Measurements from ENCODE around the gene INPP5E. TPM values are rescaled to one million over a fixed set of nuclear protein-coding genes. Genes with fewer than 3 reads are reported as not detected.

Gene INPP5E
- total and polyA plus RNA-seq, 10 donors = 7.8 to 25.3 (median 17.3) TPM

DNA sequence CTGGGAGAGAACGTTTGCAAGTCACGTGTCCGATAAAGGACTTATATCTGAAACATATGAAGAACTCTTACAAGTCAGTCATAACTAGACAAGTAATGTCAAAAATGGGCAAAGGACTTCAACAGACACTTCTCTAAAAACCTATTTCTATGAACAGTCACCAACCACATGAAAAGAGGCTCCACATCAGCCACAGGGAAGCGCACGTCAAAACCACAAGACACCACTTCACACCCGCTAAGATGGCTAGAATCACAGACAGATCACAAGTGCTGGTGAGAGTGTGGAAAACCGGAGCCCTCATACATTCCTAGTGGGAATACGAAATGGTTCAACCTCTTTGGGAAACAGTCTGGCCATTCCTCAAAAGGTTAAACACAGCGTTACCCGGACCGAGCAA is 54.6 kb downstream of the INPP5E start:
- Histone ChIP-seq H3K4me3 (no peak overlapping the region), H3K9me3 (no peaks in the 10 kb centered on the region), H3K27ac (no peak overlapping the region), H3K4me1 (no peaks in the 10 kb centered on the region), H3K36me3 (peaks cover 0 to 100% (median 82%) of the 10 kb centered on the region in 6 donors), H3K27me3 (replicated peaks in 1 of 7) (no peaks in the 10 kb centered on the region)
- intact Hi-C loops (cut with DNase I; ENCODE audit: low total_unique reads) = no loop called here
- 71 to 84% (median 72%) methylated on average over 11 of the region's 11 CpGs for WGBS, 5 donors
- TF ChIP-seq, protein P1, sequence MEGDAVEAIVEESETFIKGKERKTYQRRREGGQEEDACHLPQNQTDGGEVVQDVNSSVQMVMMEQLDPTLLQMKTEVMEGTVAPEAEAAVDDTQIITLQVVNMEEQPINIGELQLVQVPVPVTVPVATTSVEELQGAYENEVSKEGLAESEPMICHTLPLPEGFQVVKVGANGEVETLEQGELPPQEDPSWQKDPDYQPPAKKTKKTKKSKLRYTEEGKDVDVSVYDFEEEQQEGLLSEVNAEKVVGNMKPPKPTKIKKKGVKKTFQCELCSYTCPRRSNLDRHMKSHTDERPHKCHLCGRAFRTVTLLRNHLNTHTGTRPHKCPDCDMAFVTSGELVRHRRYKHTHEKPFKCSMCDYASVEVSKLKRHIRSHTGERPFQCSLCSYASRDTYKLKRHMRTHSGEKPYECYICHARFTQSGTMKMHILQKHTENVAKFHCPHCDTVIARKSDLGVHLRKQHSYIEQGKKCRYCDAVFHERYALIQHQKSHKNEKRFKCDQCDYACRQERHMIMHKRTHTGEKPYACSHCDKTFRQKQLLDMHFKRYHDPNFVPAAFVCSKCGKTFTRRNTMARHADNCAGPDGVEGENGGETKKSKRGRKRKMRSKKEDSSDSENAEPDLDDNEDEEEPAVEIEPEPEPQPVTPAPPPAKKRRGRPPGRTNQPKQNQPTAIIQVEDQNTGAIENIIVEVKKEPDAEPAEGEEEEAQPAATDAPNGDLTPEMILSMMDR (IDR thresholded peaks at IDR 0.05 in 8 of 11, conservative IDR thresholded peaks at IDR 0.05 in 3 of 11) = no peak
- no peak for TF ChIP-seq POLR2A (IDR thresholded peaks at IDR 0.05)
- TF ChIP-seq POLR2AphosphoS5 (IDR thresholded peaks at IDR 0.05) = no peak
- no peak for DNase-seq

DNA sequence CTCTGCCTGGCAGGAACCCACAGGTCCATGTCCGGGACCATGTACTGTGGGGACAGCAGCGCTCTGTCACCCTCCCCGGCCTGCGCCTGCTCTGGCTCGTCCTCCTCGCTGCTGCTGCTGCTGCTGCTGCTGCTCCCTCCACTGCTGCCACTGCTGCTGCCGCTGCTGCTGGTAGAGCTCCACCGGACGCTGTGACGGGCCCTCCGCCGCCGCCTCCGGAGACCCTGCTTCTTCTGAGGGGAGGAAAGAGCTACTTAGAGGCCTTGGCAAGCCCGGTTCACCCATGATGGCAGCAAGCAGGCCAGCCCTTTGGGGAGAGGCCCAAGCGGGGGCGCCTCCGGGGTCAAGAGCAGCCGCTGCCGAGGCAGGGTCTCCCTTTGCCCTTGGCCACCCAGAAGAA is 56.2 kb downstream of the INPP5E start:
- Histone ChIP-seq H3K4me3 (no peak overlapping the region), H3K4me1 (no peaks in the 10 kb centered on the region), H3K36me3 (peaks cover 0 to 100% (median 82%) of the 10 kb centered on the region in 6 donors), H3K27ac (no peak overlapping the region), H3K9me3 (no peaks in the 10 kb centered on the region), H3K27me3 (replicated peaks in 1 of 7) (no peaks in the 10 kb centered on the region)
- TF ChIP-seq POLR2AphosphoS5 (IDR thresholded peaks at IDR 0.05) (no peak), POLR2A (IDR thresholded peaks at IDR 0.05) (no peak)
- TF ChIP-seq, protein P1 (IDR thresholded peaks at IDR 0.05 in 8 of 11, conservative IDR thresholded peaks at IDR 0.05 in 3 of 11) = no peak
- no peak for DNase-seq
- WGBS, 5 donors = 95 to 97% (median 96%) methylated on average over 15 to 20 of the region's 20 CpGs
- intact Hi-C loops (cut with DNase I; ENCODE audit: low total_unique reads) = no loop called here

DNA sequence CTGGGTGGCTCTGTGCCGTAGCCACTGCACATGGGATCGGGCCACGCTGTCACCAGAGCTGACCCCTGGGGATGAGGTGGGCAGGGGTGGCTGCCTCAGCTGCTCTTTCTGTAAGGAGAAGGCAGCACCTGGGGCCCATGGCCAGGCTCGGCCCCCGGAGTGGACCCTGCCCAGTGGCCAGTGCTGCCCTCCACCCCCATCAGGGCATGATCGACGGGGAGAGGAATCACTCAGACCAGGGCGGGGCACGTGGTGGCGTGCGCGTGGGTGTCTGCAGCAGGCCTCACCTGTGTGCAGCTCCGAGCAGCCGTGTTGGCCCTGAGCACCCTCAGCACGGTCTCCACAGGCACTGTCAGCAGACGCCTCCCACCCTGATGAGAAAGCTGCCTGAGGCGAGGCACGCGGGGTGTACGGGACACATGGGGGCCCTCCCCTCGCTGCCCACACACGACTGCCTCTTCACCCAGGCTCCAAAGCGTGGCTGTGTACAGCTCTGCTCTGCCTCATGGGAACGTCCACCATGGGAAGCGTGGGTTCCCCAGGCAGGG is 57.6 kb downstream of the INPP5E start:
- DNase-seq = no peak
- Histone ChIP-seq H3K36me3 (peaks cover 0 to 95% (median 72%) of the 10 kb centered on the region in 6 donors), H3K4me3 (no peak overlapping the region), H3K27me3 (replicated peaks in 1 of 7) (no peaks in the 10 kb centered on the region), H3K4me1 (peaks cover 0 to 5% (median 2%) of the 10 kb centered on the region in 6 donors), H3K27ac (no peak overlapping the region), H3K9me3 (no peaks in the 10 kb centered on the region)
- 90 to 95% (median 93%) methylated on average over 4 to 25 of the region's 25 CpGs for WGBS, 5 donors
- intact Hi-C loops (cut with DNase I; ENCODE audit: low total_unique reads) = no loop called here
- TF ChIP-seq POLR2AphosphoS5 (IDR thresholded peaks at IDR 0.05) = no peak
- no peak for TF ChIP-seq POLR2A (IDR thresholded peaks at IDR 0.05)
- TF ChIP-seq, protein P1 (IDR thresholded peaks at IDR 0.05 in 8 of 11, conservative IDR thresholded peaks at IDR 0.05 in 3 of 11) = no peak

DNA sequence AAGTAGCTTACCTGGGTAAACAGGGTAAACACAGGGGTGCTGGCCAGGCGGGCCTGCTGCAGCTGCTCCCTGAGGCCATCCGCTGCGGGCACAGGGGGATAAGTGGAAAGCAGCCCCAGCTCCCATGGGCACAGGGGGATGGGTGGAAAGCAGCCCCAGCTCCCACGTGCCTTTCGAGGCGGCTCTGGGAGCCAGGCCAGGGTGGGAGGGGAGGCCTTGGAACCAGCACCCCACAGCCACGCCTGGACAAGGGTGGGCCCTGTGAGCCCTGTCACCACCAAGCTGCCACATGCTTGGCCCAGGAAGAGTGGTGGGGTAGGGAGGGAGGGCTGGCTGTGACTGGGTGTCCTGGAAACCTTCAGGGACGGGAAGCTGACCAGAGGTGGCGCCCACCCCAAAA is 58.3 kb downstream of the INPP5E start:
- intact Hi-C loops (cut with DNase I; ENCODE audit: low total_unique reads) = no loop called here
- peaks cover 0 to 87% (median 68%) of the 10 kb centered on the region in 6 donors for H3K36me3 ChIP-seq
- no peak overlapping the region for H3K4me3 ChIP-seq
- TF ChIP-seq, protein P1 (IDR thresholded peaks at IDR 0.05 in 8 of 11, conservative IDR thresholded peaks at IDR 0.05 in 3 of 11) = no peak
- TF ChIP-seq POLR2A (IDR thresholded peaks at IDR 0.05) (no peak), POLR2AphosphoS5 (IDR thresholded peaks at IDR 0.05) (no peak)
- DNase-seq = no peak
- H3K4me1 ChIP-seq = peaks cover 0 to 13% (median 5%) of the 10 kb centered on the region in 6 donors
- H3K27me3 ChIP-seq (replicated peaks in 1 of 7) = no peaks in the 10 kb centered on the region
- H3K27ac ChIP-seq = no peak overlapping the region
- WGBS, 5 donors = 87 to 98% (median 91%) methylated on average over 6 to 9 of the region's 9 CpGs
- H3K9me3 ChIP-seq = no peaks in the 10 kb centered on the region
